Neuron (in vitro differentiated cells): ENCODE results near the gene PTPN1.
"Not testable (repeated sequence)": the region's sequence is repeated elsewhere in the genome, so short reads cannot be mapped to it uniquely, and the experiment has no call there.

Experiments
- H2AFZ ChIP-seq: one replicate; pipeline ENCODE4 v1.6.1; 2013; ENCODE audit warnings: low read depth, mild to moderate bottlenecking, inconsistent platforms, low read length, moderate library complexity
- H3K27me3 ChIP-seq: one replicate; pipeline ENCODE4 v1.6.1; 2013; ENCODE audit warnings: low read length; ENCODE audit not compliant: insufficient read depth
- H3K36me3 ChIP-seq: one replicate; pipeline ENCODE4 v1.6.1; 2013; ENCODE audit warnings: low read length; ENCODE audit not compliant: insufficient read depth
- H3K4me1 ChIP-seq: one replicate; pipeline ENCODE4 v1.6.1; 2013; ENCODE audit warnings: low read length; ENCODE audit not compliant: insufficient read depth
- H3K4me3 ChIP-seq: 2 replicates; pipeline ENCODE4 v1.5.1; 2013; ENCODE audit warnings: mild to moderate bottlenecking, low read length, moderate library complexity
- H3K9me3 ChIP-seq: one replicate; pipeline ENCODE4 v1.6.1; 2013; ENCODE audit warnings: low read length

PTPN1 gene

DNA sequence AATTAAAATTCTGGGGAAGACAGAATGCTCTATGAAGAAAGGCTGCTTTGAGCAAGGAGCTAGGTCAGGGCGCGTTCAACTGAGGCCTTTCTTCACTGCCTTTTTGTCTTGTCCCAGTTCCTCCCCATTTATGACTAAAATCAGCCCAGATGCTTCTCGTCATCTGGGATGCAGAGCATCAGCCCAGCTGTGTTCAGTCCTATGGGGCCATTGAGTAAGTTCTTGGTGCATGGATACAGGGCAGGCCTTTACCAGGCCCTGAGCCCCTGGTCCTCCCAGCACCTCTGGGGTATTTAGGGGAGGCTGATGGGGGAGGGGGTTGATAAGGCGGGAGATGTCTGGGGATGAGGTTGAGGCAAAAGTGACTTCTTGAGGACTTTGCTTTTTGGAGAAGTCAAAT lies 55.7 kb downstream of the PTPN1 start:
- Histone ChIP-seq H3K9me3 (no peaks in the 10 kb centered on the region), H3K36me3 (peaks cover 64% of the 10 kb centered on the region), H2AFZ (no peak overlapping the region), H3K4me3 (no peak overlapping the region), H3K27me3 (no peaks in the 10 kb centered on the region), H3K4me1 (peaks cover 9% of the 10 kb centered on the region)

- no peak overlapping the region for H3K4me3 ChIP-seq
- H2AFZ ChIP-seq = no peak overlapping the region
- no peaks in the 10 kb centered on the region for H3K9me3 ChIP-seq
- H3K27me3 ChIP-seq = no peaks in the 10 kb centered on the region
- H3K36me3 ChIP-seq = peaks cover 46% of the 10 kb centered on the region
- H3K4me1 ChIP-seq = peaks cover 15% of the 10 kb centered on the region
Measured at GRCh38 chr20:50567860-50568548, 57.8 kb downstream of the PTPN1 start.

DNA sequence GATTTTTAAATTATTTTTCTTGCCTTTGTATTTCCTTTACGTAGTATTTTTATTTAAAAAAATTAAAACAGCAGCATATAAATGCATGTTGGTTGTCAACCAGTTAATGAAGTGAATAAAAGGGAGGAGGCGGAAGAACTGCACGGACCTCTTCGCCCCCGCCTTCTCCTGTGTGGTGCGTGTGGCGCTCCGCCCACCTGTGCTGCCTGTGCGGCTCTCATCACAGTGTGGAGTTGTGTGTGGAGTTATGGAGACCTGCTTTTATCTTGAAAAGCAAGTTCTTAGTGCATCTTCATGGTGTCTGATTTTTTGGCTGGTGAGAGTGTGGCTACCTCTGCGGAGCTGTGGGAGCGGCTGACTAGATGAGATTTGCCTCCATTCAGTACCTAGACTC lies 58.4 kb downstream of the PTPN1 start:
- Histone ChIP-seq H3K36me3 (peaks cover 42% of the 10 kb centered on the region), H2AFZ (no peak overlapping the region), H3K27me3 (no peaks in the 10 kb centered on the region), H3K9me3 (no peaks in the 10 kb centered on the region), H3K4me3 (no peak overlapping the region), H3K4me1 (peaks cover 21% of the 10 kb centered on the region)

GRCh38 chr20:50569487-50569863 lies 59.3 kb downstream of the PTPN1 start:
- H3K27me3 ChIP-seq, H3K9me3 ChIP-seq, H2AFZ ChIP-seq, H3K4me3 ChIP-seq: not testable (repeated sequence)
- H3K4me1 ChIP-seq = peaks cover 27% of the 10 kb centered on the region
- H3K36me3 ChIP-seq = peaks cover 44% of the 10 kb centered on the region

- H3K4me3 ChIP-seq = no peak overlapping the region
- no peaks in the 10 kb centered on the region for H3K27me3 ChIP-seq
- H2AFZ ChIP-seq = no peak overlapping the region
- H3K36me3 ChIP-seq = peaks cover 44% of the 10 kb centered on the region
- peaks cover 27% of the 10 kb centered on the region for H3K4me1 ChIP-seq
- no peaks in the 10 kb centered on the region for H3K9me3 ChIP-seq
Measured at GRCh38 chr20:50569864-50570836, 60.0 kb downstream of the PTPN1 start.

- Histone ChIP-seq H3K4me3 (no peak overlapping the region), H3K4me1 (peaks cover 27% of the 10 kb centered on the region), H2AFZ (no peak overlapping the region), H3K9me3 (no peaks in the 10 kb centered on the region), H3K36me3 (peaks cover 38% of the 10 kb centered on the region), H3K27me3 (no peaks in the 10 kb centered on the region)
Measured at GRCh38 chr20:50571466-50571865, 61.3 kb downstream of the PTPN1 start.

DNA sequence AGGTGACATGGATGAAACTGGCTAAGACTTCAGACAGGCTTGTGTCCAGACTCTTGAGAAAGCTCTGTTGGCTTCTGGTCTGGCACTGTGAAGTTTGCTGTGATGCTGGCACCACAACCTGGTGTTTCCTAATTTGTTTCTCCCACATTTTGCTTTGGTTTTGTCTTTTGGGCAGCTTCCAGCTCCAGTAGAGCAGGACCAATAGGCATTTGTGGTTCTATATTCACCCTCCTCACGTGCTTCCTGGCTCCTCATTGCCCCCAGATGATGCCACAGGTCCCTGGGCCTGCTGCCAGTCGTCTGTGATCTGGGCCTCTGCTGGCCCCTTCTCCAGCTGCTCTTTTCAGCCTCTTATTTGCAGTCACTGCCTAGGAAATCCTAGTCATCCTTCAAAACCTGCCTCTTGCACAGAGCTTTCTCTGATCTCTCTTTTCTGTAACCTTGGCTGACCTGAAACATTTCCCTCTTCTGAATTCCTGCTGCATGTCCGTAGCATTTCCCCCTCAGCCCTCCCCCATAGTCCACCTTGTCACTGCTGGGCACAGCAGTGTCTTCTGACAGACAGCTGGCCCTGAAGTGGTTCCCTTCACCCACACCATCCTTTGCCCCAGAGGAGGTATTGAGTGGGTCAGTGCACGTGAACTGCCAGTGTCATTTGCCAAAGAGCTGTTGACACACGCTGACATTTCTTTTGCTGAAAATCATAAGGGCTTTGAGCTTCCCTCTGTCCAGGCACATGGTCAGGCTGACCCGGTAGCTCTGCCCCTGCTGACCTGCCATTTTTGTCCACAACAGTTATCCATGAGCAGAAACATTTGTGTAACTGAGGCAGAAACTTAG lies 63.0 kb downstream of the PTPN1 start:
- H3K9me3 ChIP-seq = no peaks in the 10 kb centered on the region
- H2AFZ ChIP-seq = no peak overlapping the region
- peaks cover 27% of the 10 kb centered on the region for H3K4me1 ChIP-seq
- H3K36me3 ChIP-seq = peaks cover 43% of the 10 kb centered on the region
- H3K27me3 ChIP-seq = no peaks in the 10 kb centered on the region
- no peak overlapping the region for H3K4me3 ChIP-seq

GRCh38 chr20:50574108-50574507 lies 63.9 kb downstream of the PTPN1 start:
- Histone ChIP-seq H3K4me3 (no peak overlapping the region), H3K36me3 (peaks cover 43% of the 10 kb centered on the region), H3K4me1 (peaks cover 27% of the 10 kb centered on the region)

GRCh38 chr20:50574586-50574985 lies 64.4 kb downstream of the PTPN1 start:
- H3K4me1 ChIP-seq = peaks cover 27% of the 10 kb centered on the region

More at GRCh38 chr20:50574108-50574507, 63.9 kb downstream of the PTPN1 start:
- Histone ChIP-seq H3K9me3 (no peaks in the 10 kb centered on the region), H3K27me3 (no peaks in the 10 kb centered on the region), H2AFZ (no peak overlapping the region)

GRCh38 chr20:50575865-50576720 lies 65.9 kb downstream of the PTPN1 start:
- Histone ChIP-seq H3K27me3 (no peaks in the 10 kb centered on the region), H3K4me3 (no peak overlapping the region), H3K4me1 (peaks cover 25% of the 10 kb centered on the region), H2AFZ (no peak overlapping the region), H3K9me3 (no peaks in the 10 kb centered on the region), H3K36me3 (peaks cover 54% of the 10 kb centered on the region)

More at GRCh38 chr20:50574586-50574985, 64.4 kb downstream of the PTPN1 start:
- H3K9me3 ChIP-seq = no peaks in the 10 kb centered on the region
- H3K27me3 ChIP-seq = no peaks in the 10 kb centered on the region
- H2AFZ ChIP-seq = no peak overlapping the region
- peaks cover 45% of the 10 kb centered on the region for H3K36me3 ChIP-seq
- H3K4me3 ChIP-seq = no peak overlapping the region

DNA sequence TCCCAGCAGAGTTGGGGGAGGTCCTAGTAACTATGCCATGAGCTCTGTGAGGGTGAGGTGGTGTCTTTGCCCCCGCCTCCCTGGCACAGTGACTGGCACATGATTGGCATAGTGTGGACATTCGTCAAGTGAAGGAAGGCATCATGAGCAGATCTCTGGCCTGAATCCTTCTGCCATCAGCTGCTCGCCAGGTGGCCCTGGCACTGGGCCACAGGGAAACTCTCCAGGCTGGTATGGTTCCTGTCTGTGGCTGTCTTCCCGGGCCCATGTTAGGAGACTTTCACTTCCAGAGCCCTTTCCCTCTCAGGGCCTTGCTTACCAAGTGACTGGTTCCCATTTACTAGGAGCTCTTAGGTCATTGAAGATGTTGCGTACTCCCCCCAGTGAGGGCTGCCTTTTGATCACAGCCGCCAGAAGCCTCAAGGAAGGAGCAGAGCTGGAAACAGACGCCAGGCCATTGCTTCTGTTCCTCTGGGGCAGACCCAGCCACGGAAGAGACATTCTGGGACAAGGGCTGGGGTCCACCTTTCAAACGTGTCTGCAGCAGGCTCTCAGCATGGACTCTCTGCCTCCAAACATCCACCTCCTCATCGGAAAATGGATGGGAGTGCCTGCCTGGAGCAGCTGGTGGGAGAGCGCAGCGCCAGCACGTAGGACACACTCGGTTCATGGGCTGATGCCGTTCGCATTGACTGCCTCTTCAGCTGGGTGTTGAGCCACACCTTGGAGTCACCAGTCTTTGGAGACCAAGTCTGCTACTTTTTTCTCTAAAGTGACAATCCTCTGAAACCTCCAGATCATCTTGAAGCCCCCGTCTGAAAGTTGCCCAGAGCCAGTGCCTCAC lies 67.2 kb downstream of the PTPN1 start:
- Histone ChIP-seq H3K27me3 (no peaks in the 10 kb centered on the region), H3K36me3 (peaks cover 66% of the 10 kb centered on the region)

More for the DNA sequence above, 67.2 kb downstream of the PTPN1 start:
- H2AFZ ChIP-seq = no peak overlapping the region
- no peaks in the 10 kb centered on the region for H3K9me3 ChIP-seq
- peaks cover 18% of the 10 kb centered on the region for H3K4me1 ChIP-seq
- no peak overlapping the region for H3K4me3 ChIP-seq
